ENCODE results near the gene TENM3.

TENM3 gene

GRCh38 chr4:182291597-182292270, 48.5 kb downstream of the TENM3 start:
- DNase-seq: no peak

GRCh38 chr4:182292612-182293011, 49.4 kb downstream of the TENM3 start:
- no peak for DNase-seq

- DNase-seq: no peak
Observed at GRCh38 chr4:182293691-182294255, 50.6 kb downstream of the TENM3 start.

GRCh38 chr4:182294451-182294850, 51.2 kb downstream of the TENM3 start:
- DNase-seq: no peak

GRCh38 chr4:182297659-182298058, 54.5 kb downstream of the TENM3 start:
- no peak for DNase-seq

GRCh38 chr4:182301736-182302135, 58.5 kb downstream of the TENM3 start:
- DNase-seq: no peak

GRCh38 chr4:182303847-182304246, 60.6 kb downstream of the TENM3 start:
- no peak for DNase-seq

- DNase-seq: no peak
Observed at GRCh38 chr4:182306792-182307507, 63.7 kb downstream of the TENM3 start.

- DNase-seq: no peak
Observed at GRCh38 chr4:182307746-182308145, 64.5 kb downstream of the TENM3 start.

GRCh38 chr4:182309877-182310276, 66.7 kb downstream of the TENM3 start:
- no peak for DNase-seq

- DNase-seq: no peak
Observed at GRCh38 chr4:182310316-182310715, 67.1 kb downstream of the TENM3 start.

GRCh38 chr4:182310962-182311361, 67.8 kb downstream of the TENM3 start:
- no peak for DNase-seq

GRCh38 chr4:182314537-182314936, 71.3 kb downstream of the TENM3 start:
- no peak for DNase-seq

GRCh38 chr4:182318256-182318655, 75.1 kb downstream of the TENM3 start:
- no peak for DNase-seq

GRCh38 chr4:182320092-182320491, 76.9 kb downstream of the TENM3 start:
- DNase-seq: no peak

GRCh38 chr4:182320580-182320979, 77.4 kb downstream of the TENM3 start:
- no peak for DNase-seq

- no peak for DNase-seq
Observed at GRCh38 chr4:182324282-182324681, 81.1 kb downstream of the TENM3 start.

- DNase-seq: no peak
Observed at GRCh38 chr4:182325397-182325796, 82.2 kb downstream of the TENM3 start.

GRCh38 chr4:182325848-182326255, 82.7 kb downstream of the TENM3 start:
- no peak for DNase-seq

GRCh38 chr4:182328505-182328904, 85.3 kb downstream of the TENM3 start:
- no peak for DNase-seq

- DNase-seq: no peak
Observed at GRCh38 chr4:182337366-182337765, 94.2 kb downstream of the TENM3 start.

- no peak for DNase-seq
Observed at GRCh38 chr4:182338063-182338462, 94.9 kb downstream of the TENM3 start.

GRCh38 chr4:182338746-182339145, 95.5 kb downstream of the TENM3 start:
- no peak for DNase-seq

GRCh38 chr4:182339221-182339641, 96.0 kb downstream of the TENM3 start:
- no peak for DNase-seq

All from stimulated activated CD8-positive, alpha-beta memory T cell treated with anti-CD3 and anti-CD28 coated beads, Interleukin-4, amount 100 ng/mL, for 48 hours (primary cell).